Neuronal stem cell (in vitro differentiated cells): ENCODE results near the gene SHE.

Experiments used
- DNase-seq: peaks from one replicate; pipeline ENCODE4 v3.0.0-alpha.2; 2013; ENCODE audit warnings: low spot score
- H2AFZ ChIP-seq: one replicate; pipeline ENCODE4 v1.6.1; 2013; ENCODE audit warnings: mild to moderate bottlenecking, low read length, inconsistent platforms
- H2AK5ac ChIP-seq: 2 replicates; pipeline ENCODE4 v1.6.1; 2013; ENCODE audit warnings: low read depth, mild to moderate bottlenecking, inconsistent platforms, low read length, moderate library complexity, mixed read lengths
- H2BK120ac ChIP-seq: 2 replicates; pipeline ENCODE4 v1.6.1; 2013; ENCODE audit warnings: low read depth, mild to moderate bottlenecking, inconsistent platforms, low read length, moderate library complexity, mixed read lengths
- H2BK12ac ChIP-seq: one replicate; pipeline ENCODE4 v1.6.1; 2013; ENCODE audit warnings: low read length, inconsistent platforms
- H2BK15ac ChIP-seq: 2 replicates; pipeline ENCODE4 v1.6.1; 2013; ENCODE audit warnings: mild to moderate bottlenecking, low read length, inconsistent platforms, mixed read lengths
- H2BK5ac ChIP-seq: one replicate; pipeline ENCODE4 v1.6.1; 2013; ENCODE audit warnings: inconsistent platforms, mild to moderate bottlenecking, low read length, moderate library complexity
- H3K14ac ChIP-seq: one replicate; pipeline ENCODE4 v1.6.1; 2013; ENCODE audit warnings: low read length, inconsistent platforms
- H3K18ac ChIP-seq: 2 replicates; pipeline ENCODE4 v1.6.1; 2013; ENCODE audit warnings: low read length, inconsistent platforms
- H3K23ac ChIP-seq: 2 replicates; pipeline ENCODE4 v1.6.1; 2013; ENCODE audit warnings: low read depth, mild to moderate bottlenecking, mixed read lengths, low read length, inconsistent platforms; ENCODE audit not compliant: poor library complexity
- H3K27ac ChIP-seq: replicated peaks from 3 replicates; pipeline ENCODE4 v1.5.1; 2013; ENCODE audit warnings: low read length, inconsistent platforms
- H3K27me3 ChIP-seq, 3 experiments: 2 replicates each; pipeline ENCODE4 v1.6.1; 2013; ENCODE audit warnings: low read length in 3 of 3, mild to moderate bottlenecking in 2 of 3, inconsistent platforms in 1 of 3, low read depth in 1 of 3, mixed read lengths in 1 of 3, moderate library complexity in 1 of 3; ENCODE audit not compliant: control insufficient read depth in 3 of 3, insufficient read depth in 3 of 3
- H3K36me3 ChIP-seq, 2 donors: replicated peaks in 1 of 2; 2 replicates each; pipeline ENCODE4 v1.6.1; 2013; ENCODE audit warnings: low read length in 2 of 2; ENCODE audit not compliant: control insufficient read depth in 2 of 2, insufficient read depth in 2 of 2
- H3K4ac ChIP-seq: 2 replicates; pipeline ENCODE4 v1.6.1; 2013; ENCODE audit warnings: inconsistent platforms, mild to moderate bottlenecking, low read length, moderate library complexity
- H3K4me1 ChIP-seq, 2 donors: 1 replicate in 1 of 2; 2 replicates in 1 of 2; pipeline ENCODE4 v1.6.1; 2013; ENCODE audit warnings: low read length in 2 of 2, low read depth in 1 of 2; ENCODE audit not compliant: control insufficient read depth in 2 of 2, insufficient read depth in 1 of 2
- H3K4me2 ChIP-seq: one replicate; pipeline ENCODE4 v1.6.1; 2013; ENCODE audit warnings: mild to moderate bottlenecking, low read length, inconsistent platforms; ENCODE audit not compliant: insufficient read depth, poor library complexity, severe bottlenecking
- H3K4me3 ChIP-seq, 2 donors: 2 replicates each; pipeline ENCODE4 v1.5.1; 2013; ENCODE audit warnings: low read length in 2 of 2, mild to moderate bottlenecking in 2 of 2, inconsistent platforms in 1 of 2, moderate library complexity in 1 of 2
- H3K79me1 ChIP-seq: one replicate; pipeline ENCODE4 v1.6.1; 2013; ENCODE audit warnings: low read depth, mild to moderate bottlenecking, inconsistent platforms, low read length, moderate library complexity
- H3K9ac ChIP-seq: one replicate; pipeline ENCODE4 v1.6.1; 2013; ENCODE audit warnings: mild to moderate bottlenecking, low read depth, low read length, inconsistent platforms; ENCODE audit not compliant: poor library complexity
- H3K9me3 ChIP-seq, 2 donors: replicated peaks in 1 of 2; 2 replicates each; pipeline versions ENCODE3 to v1.6.1; 2013; ENCODE audit warnings: low read length in 2 of 2, mild to moderate bottlenecking in 2 of 2, inconsistent platforms in 1 of 2, low read depth in 1 of 2, mixed read lengths in 1 of 2, moderate library complexity in 1 of 2; ENCODE audit not compliant: control insufficient read depth in 2 of 2, insufficient read depth in 1 of 2
- H4K8ac ChIP-seq: one replicate; pipeline ENCODE4 v1.6.1; 2013; ENCODE audit warnings: low read depth, mild to moderate bottlenecking, inconsistent platforms, low read length, moderate library complexity
- H4K91ac ChIP-seq: one replicate; pipeline ENCODE4 v1.6.1; 2013; ENCODE audit warnings: low read length, low read depth, mild to moderate bottlenecking, inconsistent platforms; ENCODE audit not compliant: poor library complexity
- WGBS, 2 donors: extraction: QIAGEN DNeasy Blood & Tissue Kit; methylation state at CpG; one replicate each; pipeline ENCODE4 v1.1.7; 2013; ENCODE audit warnings: missing lambda C conversion rate in 2 of 2, mixed read lengths in 1 of 2; ENCODE audit not compliant: insufficient read length in 2 of 2, insufficient replicate concordance in 1 of 2; ENCODE audit errors: extremely low coverage in 2 of 2; 5-methylcytosine and 5-hydroxymethylcytosine counted together

SHE gene

DNA sequence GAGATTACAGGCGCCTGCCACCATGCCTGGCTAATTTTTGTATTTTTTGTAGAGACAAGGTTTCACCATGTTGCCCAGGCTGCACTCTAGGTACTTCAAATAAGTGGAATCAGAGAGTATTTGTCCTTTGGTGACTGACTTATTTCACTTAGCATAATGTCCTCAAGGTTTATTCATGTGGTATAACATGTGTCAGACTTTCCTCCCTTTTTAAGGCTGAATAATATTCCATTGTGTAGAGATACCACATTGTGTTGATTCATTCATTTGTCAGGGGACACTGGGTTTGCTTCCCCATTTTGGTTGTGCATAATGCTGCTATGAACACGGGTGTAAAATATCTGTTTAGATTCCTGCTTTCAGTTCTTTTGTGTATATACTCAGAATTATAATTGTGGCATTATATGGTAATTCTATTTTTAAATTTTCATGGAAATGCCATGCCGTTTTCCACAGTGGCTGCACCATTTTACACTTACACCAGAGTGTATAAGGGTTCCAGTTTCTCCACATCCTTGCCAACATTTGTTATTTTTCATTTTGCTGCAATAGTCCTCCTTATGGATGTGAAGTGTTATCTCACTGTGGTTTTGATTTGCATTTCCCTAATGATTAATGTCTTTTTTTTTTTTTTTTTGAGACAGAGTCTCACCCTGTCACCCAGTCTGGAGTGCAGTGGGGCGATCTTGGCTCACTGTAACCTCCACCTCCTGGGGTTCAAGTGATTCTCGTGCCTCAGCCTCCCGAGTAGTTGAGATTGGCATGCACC lies 62.0 kb downstream of the SHE start:
- Histone ChIP-seq H3K36me3 (no peaks in the 10 kb centered on the region), H3K27me3 (no peaks in the 10 kb centered on the region), H2BK15ac (no peak overlapping the region), H3K18ac (no peak overlapping the region), H2BK120ac (no peak overlapping the region), H3K14ac (no peak overlapping the region), H3K4ac (no peak overlapping the region), H4K8ac (no peak overlapping the region), H3K4me1 (peaks cover 0 to 5% of the 10 kb centered on the region in 2 donors), H2BK12ac (no peak overlapping the region), H3K23ac (no peak overlapping the region), H3K9me3 (no peaks in the 10 kb centered on the region), H2AFZ (no peak overlapping the region), H3K4me2 (no peak overlapping the region), H2AK5ac (no peak overlapping the region), H3K27ac (no peak overlapping the region), H3K79me1 (no peaks in the 10 kb centered on the region), H4K91ac (no peak overlapping the region), H2BK5ac (no peak overlapping the region), H3K4me3 (no peak overlapping the region), H3K9ac (no peak overlapping the region)
- WGBS, 2 donors, result no CpG with 5 or more reads among the region's 6 CpGs
- no peak for DNase-seq

DNA sequence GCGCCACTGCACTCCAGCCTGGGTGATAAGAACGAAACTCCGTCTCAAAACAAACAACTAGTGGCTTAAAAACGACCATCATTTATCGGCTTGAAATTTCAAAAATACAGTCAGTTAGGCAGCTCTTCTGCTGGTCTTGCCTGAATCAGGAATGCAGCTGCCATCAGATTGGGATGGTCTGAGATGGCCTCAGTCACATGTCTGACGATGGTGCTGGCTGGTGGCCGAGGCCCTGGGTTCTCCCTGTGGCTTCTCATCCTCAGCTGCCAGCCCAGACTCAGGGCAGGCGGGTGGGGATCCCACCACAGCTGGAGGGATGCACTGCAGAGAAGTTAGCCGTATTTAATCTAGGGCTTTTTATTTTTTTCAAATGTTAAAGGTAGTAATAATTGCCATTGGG lies 65.8 kb downstream of the SHE start:
- H3K9ac ChIP-seq, result no peak overlapping the region
- no peak overlapping the region for H2BK12ac ChIP-seq
- H3K4ac ChIP-seq, result no peak overlapping the region
- no peak overlapping the region for H4K91ac ChIP-seq
- H2AFZ ChIP-seq, result no peak overlapping the region
- H2BK5ac ChIP-seq, result no peak overlapping the region
- H3K27me3 ChIP-seq, result no peaks in the 10 kb centered on the region
- no CpG with 5 or more reads among the region's 9 CpGs for WGBS, 2 donors
- H3K79me1 ChIP-seq, result no peaks in the 10 kb centered on the region
- no peak overlapping the region for H3K18ac ChIP-seq
- no peaks in the 10 kb centered on the region for H3K36me3 ChIP-seq
- DNase-seq, result no peak
- H3K4me3 ChIP-seq, result no peak overlapping the region
- H3K4me2 ChIP-seq, result no peak overlapping the region
- no peak overlapping the region for H4K8ac ChIP-seq
- H3K4me1 ChIP-seq, result peaks cover 5 to 11% of the 10 kb centered on the region in 2 donors
- no peak overlapping the region for H2BK120ac ChIP-seq
- H3K14ac ChIP-seq, result no peak overlapping the region
- no peak overlapping the region for H3K23ac ChIP-seq
- H3K27ac ChIP-seq, result no peak overlapping the region
- H2AK5ac ChIP-seq, result no peak overlapping the region
- H2BK15ac ChIP-seq, result no peak overlapping the region
- no peaks in the 10 kb centered on the region for H3K9me3 ChIP-seq

DNA sequence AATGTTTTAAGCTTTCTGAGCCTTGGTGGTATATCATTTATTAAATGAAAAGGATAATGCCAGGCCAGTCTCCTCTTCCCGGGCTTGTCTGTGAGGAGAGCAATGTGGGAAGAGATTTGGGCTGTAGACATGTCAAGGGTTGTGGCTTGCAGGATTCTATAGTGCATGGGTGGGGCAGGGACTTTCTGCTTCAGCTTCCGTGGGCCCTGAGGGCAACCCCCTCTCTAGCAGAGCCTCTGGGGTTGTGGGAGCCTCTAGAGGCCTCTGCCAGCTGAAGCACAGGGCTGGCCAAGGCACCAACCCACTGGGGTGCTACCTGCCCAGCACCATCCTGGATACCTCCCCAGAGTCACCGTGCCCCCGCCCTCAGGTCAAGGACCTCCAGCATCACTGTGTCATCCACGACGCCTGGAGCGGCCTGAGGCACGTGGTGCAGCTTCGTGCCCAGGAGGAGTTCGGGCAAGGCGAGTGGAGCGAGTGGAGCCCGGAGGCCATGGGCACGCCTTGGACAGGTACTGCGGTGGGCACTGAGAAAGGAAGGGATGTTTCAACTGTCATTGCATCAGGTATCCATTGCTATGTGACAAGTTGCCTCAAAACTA lies 66.5 kb downstream of the SHE start:
- no peak overlapping the region for H3K14ac ChIP-seq
- no peaks in the 10 kb centered on the region for H3K9me3 ChIP-seq
- no peaks in the 10 kb centered on the region for H3K36me3 ChIP-seq
- H3K27ac ChIP-seq, result no peak overlapping the region
- H3K23ac ChIP-seq, result peak overlapping the region; percentile 80
- H2BK5ac ChIP-seq, result no peak overlapping the region
- peak overlapping the region; percentile 49 for H2BK12ac ChIP-seq
- H3K4me2 ChIP-seq, result no peak overlapping the region
- no peak overlapping the region for H3K9ac ChIP-seq
- H3K4ac ChIP-seq, result no peak overlapping the region
- no CpG with 5 or more reads among the region's 15 CpGs for WGBS, 2 donors
- no peak overlapping the region for H2AK5ac ChIP-seq
- H2AFZ ChIP-seq, result no peak overlapping the region
- peaks cover 5 to 18% of the 10 kb centered on the region in 2 donors for H3K4me1 ChIP-seq
- no peaks in the 10 kb centered on the region for H3K79me1 ChIP-seq
- peak overlapping the region; percentile 82 for H3K18ac ChIP-seq
- no peak overlapping the region for H4K8ac ChIP-seq
- no peak overlapping the region for H3K4me3 ChIP-seq
- H3K27me3 ChIP-seq, result no peaks in the 10 kb centered on the region
- peak overlapping the region; percentile 72 for H2BK15ac ChIP-seq
- H2BK120ac ChIP-seq, result no peak overlapping the region
- no peak overlapping the region for H4K91ac ChIP-seq
- no peak for DNase-seq

DNA sequence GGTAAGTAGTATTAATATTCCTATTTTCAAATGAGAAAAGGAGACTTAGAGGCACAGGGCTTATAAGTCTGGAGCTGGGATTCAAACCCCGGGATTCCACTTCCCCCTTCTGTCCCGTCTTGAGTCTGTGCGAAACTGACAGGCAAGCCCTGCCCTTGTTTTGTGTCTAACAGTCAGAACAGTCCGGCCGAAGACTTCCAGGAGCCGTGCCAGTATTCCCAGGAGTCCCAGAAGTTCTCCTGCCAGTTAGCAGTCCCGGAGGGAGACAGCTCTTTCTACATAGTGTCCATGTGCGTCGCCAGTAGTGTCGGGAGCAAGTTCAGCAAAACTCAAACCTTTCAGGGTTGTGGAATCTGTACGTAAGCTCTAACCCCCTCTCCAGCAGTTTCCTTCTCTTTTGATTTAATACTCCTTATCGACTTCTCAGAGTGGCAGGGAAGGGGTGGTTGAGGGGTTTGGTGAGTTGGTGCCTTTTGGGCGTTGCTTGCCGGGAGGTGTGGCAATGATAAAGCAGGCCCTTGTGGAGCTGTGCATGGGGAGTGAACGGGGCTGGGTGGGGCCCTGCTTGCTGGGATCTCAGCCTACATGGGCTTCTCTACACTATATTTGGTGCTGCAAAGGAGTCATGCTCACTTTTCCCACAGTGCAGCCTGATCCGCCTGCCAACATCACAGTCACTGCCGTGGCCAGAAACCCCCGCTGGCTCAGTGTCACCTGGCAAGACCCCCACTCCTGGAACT lies 67.7 kb downstream of the SHE start:
- H3K4me3 ChIP-seq, result no peak overlapping the region

More for the DNA sequence above, 67.7 kb downstream of the SHE start:
- Histone ChIP-seq H4K91ac (no peak overlapping the region), H3K9me3 (no peaks in the 10 kb centered on the region), H2BK120ac (no peak overlapping the region), H3K4me1 (peaks cover 5 to 27% of the 10 kb centered on the region in 2 donors), H3K27ac (no peak overlapping the region), H2BK5ac (no peak overlapping the region), H3K4me2 (no peak overlapping the region), H3K79me1 (no peaks in the 10 kb centered on the region), H3K23ac (no peak overlapping the region), H3K36me3 (no peaks in the 10 kb centered on the region), H2BK12ac (no peak overlapping the region), H4K8ac (no peak overlapping the region), H3K9ac (no peak overlapping the region), H2AK5ac (no peak overlapping the region), H2BK15ac (no peak overlapping the region), H3K27me3 (no peaks in the 10 kb centered on the region), H3K4ac (no peak overlapping the region), H3K14ac (no peak overlapping the region), H3K18ac (peak overlapping the region; percentile 33), H2AFZ (peak overlapping the region; percentile 71)
- WGBS, 2 donors, result no CpG with 5 or more reads among the region's 18 CpGs
- DNase-seq, result no peak
